Pancreas (tissue), 10 donors: Measurements from ENCODE around the gene PSME3. TPM values are rescaled to one million over a fixed set of nuclear protein-coding genes. Genes with fewer than 3 reads are reported as not detected.
"Not testable (repeated sequence)": the region's sequence is repeated elsewhere in the genome, so short reads cannot be mapped to it uniquely, and the experiment has no call there.

ENCODE experiments used
- ATAC-seq, 4 donors: fragments of 200-7000 bp; cut with Tn5 transposase; one replicate each; pipeline versions ENCODE4 v1.8.0 to v1.9.1; 2020; ENCODE audit warnings: mild to moderate bottlenecking in 4 of 4, moderate library complexity in 4 of 4
- DNase-seq, 6 donors: peaks; one replicate each; pipeline ENCODE4 v3.0.0-alpha.2; 2020
- FAIRE-seq: peaks from 2 replicates; lab custom pipeline; 2012; peaks lifted over from hg19 to GRCh38; lab: Jason Lieb, UNC
- H3K27ac ChIP-seq, 4 donors: fragments of 200-600 bp; sonication (generic); 1 replicate in 3 of 4; 2 replicates in 1 of 4; pipeline versions ENCODE4 v1.5.0 to v1.8.0; 2020
- H3K27me3 ChIP-seq, 4 donors: fragments of 200-600 bp; one replicate each; pipeline ENCODE4 v1.8.0; 2021
- H3K36me3 ChIP-seq, 3 donors: fragments of 200-600 bp; sonication (generic) in 1 of 3; one replicate each; pipeline versions ENCODE4 v1.5.0 to v1.8.0; 2020 to 2021
- H3K4me1 ChIP-seq, 3 donors: fragments of 200-600 bp; one replicate each; pipeline ENCODE4 v1.8.0; 2021
- H3K4me3 ChIP-seq, 4 donors: fragments of 200-600 bp; sonication (generic) in 2 of 4; one replicate each; pipeline versions ENCODE4 v1.5.0 to v1.8.0; 2020 to 2021
- H3K9me3 ChIP-seq, 4 donors: fragments of 200-600 bp; one replicate each; pipeline ENCODE4 v1.8.0; 2021
- WGBS, 2 donors: extraction: QIAGEN DNeasy Blood & Tissue Kit; methylation state at CpG; one replicate each; pipeline ENCODE4 v1.1.7; 2013; 5-methylcytosine and 5-hydroxymethylcytosine counted together
- intact Hi-C, 3 donors: fragments of 100-400 bp; cut with DNase I; formaldehyde crosslinking; loops; one replicate each; pipeline versions ENCODE4 v1.11.1 to v1.14.2; 2022
- polyA plus RNA-seq, 2 donors: library from polyadenylated mRNA; stranded (reverse); fragments of 200-250 nt; gene quantifications; one replicate each; pipeline ENCODE4 v1.2.3, GENCODE V29; 2013
- total RNA-seq, 6 donors: library from RNA; stranded (reverse); fragmentation: NEBNext Ultra II Directional in 4 of 6; extraction: Animal tissue kit (Norgen Biotek cat#: 25700) in 4 of 6; gene quantifications; one replicate each; pipeline versions ENCODE4 v1.2.1 to v1.2.4, GENCODE V29; 2021 to 2023
- TF ChIP-seq, protein P1 (sequence below), 4 donors: fragments of 200-600 bp; sonication (generic) in 3 of 4; IDR thresholded peaks; one replicate each; pipeline versions ENCODE4 v1.5.0 to v1.8.0; 2021; ENCODE audit warnings: antibody characterized with exemption in 4 of 4
- donor health status: healthy with polysubstance abuse.
- donor health status: DM: no; HTN: no; CAD: no; lungs with moderate emphysema.
- donor health status: DM: no; HTN: no; CAD: no.
- donor health status: control.
- donor health status: control.
- donor health status: Bipolar disorder and iron deficiency.
- donor health status: DM: yes; HTN: yes; CAD: no.
- donor health status: DM: no; HTN: no; CAD: no.
- donor health status: DM: no; HTN: no; CAD: no.
- donor health status: DM: yes; HTN: yes; CAD: no.

The PSME3 gene
- total and polyA plus RNA-seq, 8 donors = 17.8 to 51.6 (median 35.8) TPM

- Histone ChIP-seq H3K9me3 (no peaks in the 10 kb centered on the region), H3K36me3 (no peaks in the 10 kb centered on the region), H3K4me1 (no peaks in the 10 kb centered on the region), H3K4me3 (no peak overlapping the region), H3K27me3 (no peaks in the 10 kb centered on the region), H3K27ac (no peak overlapping the region)
- intact Hi-C loops = no loop called here
- FAIRE-seq = no peak
- TF ChIP-seq, protein P1, sequence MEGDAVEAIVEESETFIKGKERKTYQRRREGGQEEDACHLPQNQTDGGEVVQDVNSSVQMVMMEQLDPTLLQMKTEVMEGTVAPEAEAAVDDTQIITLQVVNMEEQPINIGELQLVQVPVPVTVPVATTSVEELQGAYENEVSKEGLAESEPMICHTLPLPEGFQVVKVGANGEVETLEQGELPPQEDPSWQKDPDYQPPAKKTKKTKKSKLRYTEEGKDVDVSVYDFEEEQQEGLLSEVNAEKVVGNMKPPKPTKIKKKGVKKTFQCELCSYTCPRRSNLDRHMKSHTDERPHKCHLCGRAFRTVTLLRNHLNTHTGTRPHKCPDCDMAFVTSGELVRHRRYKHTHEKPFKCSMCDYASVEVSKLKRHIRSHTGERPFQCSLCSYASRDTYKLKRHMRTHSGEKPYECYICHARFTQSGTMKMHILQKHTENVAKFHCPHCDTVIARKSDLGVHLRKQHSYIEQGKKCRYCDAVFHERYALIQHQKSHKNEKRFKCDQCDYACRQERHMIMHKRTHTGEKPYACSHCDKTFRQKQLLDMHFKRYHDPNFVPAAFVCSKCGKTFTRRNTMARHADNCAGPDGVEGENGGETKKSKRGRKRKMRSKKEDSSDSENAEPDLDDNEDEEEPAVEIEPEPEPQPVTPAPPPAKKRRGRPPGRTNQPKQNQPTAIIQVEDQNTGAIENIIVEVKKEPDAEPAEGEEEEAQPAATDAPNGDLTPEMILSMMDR (IDR thresholded peaks at IDR 0.05) = no peak
- ATAC-seq = no peak
- WGBS, 2 donors = 85% methylated on average over 15 of the region's 15 CpGs
- peak in 1 of 6 donors; percentile 38 for DNase-seq
Measured at GRCh38 chr17:42853968-42854790, 21.0 kb downstream of the PSME3 start.

- Histone ChIP-seq H3K27me3 (no peaks in the 10 kb centered on the region), H3K9me3 (no peaks in the 10 kb centered on the region), H3K4me3 (no peak overlapping the region), H3K27ac (no peak overlapping the region), H3K36me3 (no peaks in the 10 kb centered on the region), H3K4me1 (no peaks in the 10 kb centered on the region)
- WGBS, 2 donors = 79 to 92% methylated on average over 8 of the region's 8 CpGs
- FAIRE-seq = no peak
- TF ChIP-seq, protein P1 (IDR thresholded peaks at IDR 0.05) = no peak
- ATAC-seq = peak in 1 of 4 donors; percentile 24
- intact Hi-C loops = no loop called here
- peak in 1 of 6 donors; percentile 21 for DNase-seq
Measured at GRCh38 chr17:42855048-42855596, 21.9 kb downstream of the PSME3 start.

GRCh38 chr17:42856093-42856492 lies 22.9 kb downstream of the PSME3 start:
- H3K36me3 ChIP-seq, ATAC-seq, H3K4me1 ChIP-seq, H3K27me3 ChIP-seq, H3K4me3 ChIP-seq, intact Hi-C loops, FAIRE-seq, H3K9me3 ChIP-seq, H3K27ac ChIP-seq: not testable (repeated sequence)
- DNase-seq = peak in 1 of 6 donors; percentile 23
- WGBS, 2 donors = 88 to 94% methylated on average over 5 to 8 of the region's 8 CpGs

DNA sequence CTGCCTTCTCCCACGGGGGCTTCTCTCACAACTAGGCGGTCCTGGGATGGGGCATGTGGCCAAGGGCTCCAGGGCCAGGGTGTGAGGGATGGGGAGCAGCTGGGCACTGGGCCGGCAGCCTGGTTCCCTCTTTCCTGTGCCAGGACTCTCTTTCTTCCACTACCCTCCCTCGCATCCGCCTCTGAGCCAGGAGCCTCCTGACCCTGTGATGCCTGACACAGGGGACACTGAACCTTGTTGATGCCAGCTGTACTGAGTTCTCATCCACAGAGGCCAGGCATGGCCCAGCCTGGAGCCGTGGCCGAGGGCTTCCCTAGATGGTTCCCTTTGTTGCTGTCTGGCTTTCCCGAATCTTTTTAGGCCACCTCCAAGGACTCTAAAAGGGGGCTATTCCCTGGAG lies 23.3 kb downstream of the PSME3 start:
- H3K4me3 ChIP-seq, H3K27me3 ChIP-seq, H3K9me3 ChIP-seq, ATAC-seq, H3K36me3 ChIP-seq, FAIRE-seq, H3K27ac ChIP-seq, H3K4me1 ChIP-seq, intact Hi-C loops: not testable (repeated sequence)
- 88 to 95% methylated on average over 5 to 6 of the region's 8 CpGs for WGBS, 2 donors
- DNase-seq = peak in 1 of 6 donors; percentile 28

DNA sequence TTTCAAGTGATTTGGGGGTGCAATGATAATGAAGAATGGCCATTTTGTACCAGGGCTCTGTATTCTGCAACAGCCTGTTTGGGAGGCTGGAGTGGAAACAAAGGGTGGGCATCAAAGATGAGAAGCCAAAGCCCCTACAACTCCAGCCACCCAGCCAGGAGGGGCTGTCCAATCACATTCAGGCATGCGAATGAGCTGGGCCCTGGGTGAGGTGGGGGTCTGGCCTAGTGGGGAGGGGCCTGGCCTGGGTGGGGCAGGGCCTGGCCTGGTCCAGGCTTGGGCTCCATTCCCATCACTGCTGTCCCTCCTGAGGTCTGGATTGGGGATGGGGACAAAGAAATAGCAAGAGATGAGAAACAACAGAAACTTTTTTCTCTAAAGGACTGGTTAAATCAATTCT lies 24.2 kb downstream of the PSME3 start:
- 92% methylated on average over 1 of the region's 1 CpG for WGBS, 2 donors
- DNase-seq = peak in 1 of 6 donors; percentile 32
- no peak for ATAC-seq
- no peak for FAIRE-seq
- H3K9me3 ChIP-seq = no peaks in the 10 kb centered on the region
- no peaks in the 10 kb centered on the region for H3K27me3 ChIP-seq
- TF ChIP-seq, protein P1 (IDR thresholded peaks at IDR 0.05) = no peak
- no peaks in the 10 kb centered on the region for H3K36me3 ChIP-seq
- H3K4me1 ChIP-seq = no peaks in the 10 kb centered on the region
- intact Hi-C loops = no loop called here
- no peak overlapping the region for H3K27ac ChIP-seq
- H3K4me3 ChIP-seq = no peak overlapping the region
